Measurements from ENCODE around the gene KIAA0319L.

DNA sequence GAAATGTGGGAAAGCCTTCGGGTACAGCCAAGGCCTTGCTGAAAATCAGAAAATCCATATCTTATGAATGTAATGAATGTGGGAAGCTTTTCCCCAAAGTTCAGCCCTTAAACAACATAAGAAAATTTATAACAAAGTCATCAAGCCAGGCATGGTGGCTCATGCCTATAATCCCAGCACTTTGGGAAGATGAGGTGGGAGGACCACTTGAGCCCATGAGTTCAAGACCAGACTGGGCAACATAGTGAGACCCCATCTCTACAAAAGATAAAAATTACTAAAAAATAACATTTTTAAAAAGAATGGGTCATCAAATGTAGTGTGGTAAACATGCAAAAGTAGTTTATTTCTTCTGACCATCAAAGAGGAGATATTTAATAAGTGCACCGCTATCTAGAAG lies 45.9 kb downstream of the KIAA0319L start:
- TF ChIP-seq, protein P1, sequence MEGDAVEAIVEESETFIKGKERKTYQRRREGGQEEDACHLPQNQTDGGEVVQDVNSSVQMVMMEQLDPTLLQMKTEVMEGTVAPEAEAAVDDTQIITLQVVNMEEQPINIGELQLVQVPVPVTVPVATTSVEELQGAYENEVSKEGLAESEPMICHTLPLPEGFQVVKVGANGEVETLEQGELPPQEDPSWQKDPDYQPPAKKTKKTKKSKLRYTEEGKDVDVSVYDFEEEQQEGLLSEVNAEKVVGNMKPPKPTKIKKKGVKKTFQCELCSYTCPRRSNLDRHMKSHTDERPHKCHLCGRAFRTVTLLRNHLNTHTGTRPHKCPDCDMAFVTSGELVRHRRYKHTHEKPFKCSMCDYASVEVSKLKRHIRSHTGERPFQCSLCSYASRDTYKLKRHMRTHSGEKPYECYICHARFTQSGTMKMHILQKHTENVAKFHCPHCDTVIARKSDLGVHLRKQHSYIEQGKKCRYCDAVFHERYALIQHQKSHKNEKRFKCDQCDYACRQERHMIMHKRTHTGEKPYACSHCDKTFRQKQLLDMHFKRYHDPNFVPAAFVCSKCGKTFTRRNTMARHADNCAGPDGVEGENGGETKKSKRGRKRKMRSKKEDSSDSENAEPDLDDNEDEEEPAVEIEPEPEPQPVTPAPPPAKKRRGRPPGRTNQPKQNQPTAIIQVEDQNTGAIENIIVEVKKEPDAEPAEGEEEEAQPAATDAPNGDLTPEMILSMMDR (IDR thresholded peaks at IDR 0.05) = no peak
- TF ChIP-seq POLR2A (IDR thresholded peaks at IDR 0.05) = no peak
